ENCODE measurements around the gene AKAP13.

DNA sequence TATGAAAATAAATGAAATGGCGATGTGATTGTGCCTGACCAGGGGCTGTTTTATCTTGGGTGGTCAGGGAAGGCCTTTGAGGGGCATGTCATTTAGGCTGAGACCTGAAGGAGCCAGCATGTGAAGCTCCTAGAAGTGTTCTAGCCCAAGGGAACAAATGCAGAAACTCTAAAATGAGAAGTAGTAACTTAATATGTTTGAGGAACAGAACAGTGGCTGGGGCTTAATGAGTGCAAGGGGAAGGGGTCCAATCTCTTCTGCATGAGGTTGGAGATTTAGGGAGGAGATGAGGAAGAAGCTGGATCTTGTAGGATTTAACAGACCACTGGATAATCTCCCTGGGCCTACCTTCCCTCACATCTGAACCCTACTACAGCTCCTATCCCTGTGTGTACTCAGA is 110.5 kb downstream of the AKAP13 start:
- no peak for TF ChIP-seq POLR2A (IDR thresholded peaks at IDR 0.05)
- TF ChIP-seq POLR2AphosphoS5 (IDR thresholded peaks at IDR 0.05) = no peak
- TF ChIP-seq EP300 (IDR thresholded peaks at IDR 0.05) = no peak
